Panc1 (cell line): Measurements from ENCODE around the gene KRTAP10-9. TPM values are rescaled to one million over a fixed set of nuclear protein-coding genes. Genes with fewer than 3 reads are reported as not detected.

Experiments used
- ATAC-seq: fragments of 200-7000 bp; cut with Tn5 transposase; 2 replicates; pipeline ENCODE4 v1.9.1; 2020; ENCODE audit warnings: mild to moderate bottlenecking, moderate library complexity
- Bru-seq: library from RNA; stranded (reverse); fragments of 400-500 nt; gene quantifications from one replicate; lab custom pipeline; 2021; lab: Mats Ljungman, UMichigan
- BruChase-seq, 2 experiments: library from RNA; stranded (reverse); fragments of 400-500 nt; gene quantifications; one replicate each; lab custom pipeline; 2021; lab: Mats Ljungman, UMichigan
- BruUV-seq: library from RNA; stranded (reverse); fragments of 400-500 nt; replicated peaks from 2 replicates; lab custom pipeline; 2021; lab: Mats Ljungman, UMichigan
- CTCF ChIA-PET: fragments of 300-600 bp; sonication (Branson Sonifier 250); formaldehyde crosslinking; loops from one replicate; lab custom pipeline; 2022; ENCODE audit warnings: antibody characterized with exemption; lab: Charles Lee
- POLR2A ChIA-PET: fragments of 300-600 bp; sonication (Branson Sonifier 250); formaldehyde crosslinking; loops from one replicate; lab custom pipeline; 2022; ENCODE audit warnings: antibody characterized with exemption; lab: Charles Lee
- DNase-seq: peaks from one replicate; pipeline ENCODE4 v3.0.0-alpha.2; 2010; ENCODE audit warnings: low read depth, low spot score
- H3K27ac ChIP-seq: 2 replicates; pipeline ENCODE4 v1.5.1; 2011; ENCODE audit warnings: mild to moderate bottlenecking, low read length, inconsistent platforms
- H3K27me3 ChIP-seq: fragments of 200-500 bp; sonication (Bioruptor generic); 2 replicates; pipeline ENCODE4 v1.6.0; 2014; ENCODE audit warnings: low read length, inconsistent platforms; ENCODE audit not compliant: control insufficient read depth, insufficient read depth
- H3K36me3 ChIP-seq: fragments of 200-500 bp; sonication (Bioruptor generic); 2 replicates; pipeline ENCODE4 v1.5.1; 2014; ENCODE audit warnings: inconsistent platforms, mild to moderate bottlenecking, low read length, moderate library complexity; ENCODE audit not compliant: control insufficient read depth, insufficient read depth
- H3K4me1 ChIP-seq: 2 replicates; pipeline ENCODE4 v1.5.1; 2011; ENCODE audit warnings: inconsistent platforms, mild to moderate bottlenecking, low read length, moderate library complexity; ENCODE audit not compliant: control insufficient read depth, insufficient read depth
- H3K4me3 ChIP-seq, 2 experiments: 2 replicates each; pipeline ENCODE4 v1.5.1; 2011 to 2012; ENCODE audit warnings: low read depth in 2 of 2, low read length in 2 of 2, mild to moderate bottlenecking in 2 of 2, inconsistent platforms in 1 of 2, moderate library complexity in 1 of 2
- H3K9me3 ChIP-seq: fragments of 200-500 bp; sonication (Bioruptor generic); 2 replicates; pipeline ENCODE4 v1.5.1; 2014; ENCODE audit warnings: low read depth, mild to moderate bottlenecking, inconsistent platforms, low read length, moderate library complexity; ENCODE audit not compliant: control insufficient read depth, insufficient read depth
- CTCF ChIP-seq: fragments of 450-650 bp; IDR thresholded peaks from 2 replicates; pipeline ENCODE4 v1.5.1; 2017; ENCODE audit warnings: mild to moderate bottlenecking
- POLR2AphosphoS5 ChIP-seq: IDR thresholded peaks from 2 replicates; pipeline ENCODE4 v1.6.1; 2012; ENCODE audit warnings: mild to moderate bottlenecking, low read depth, low read length, moderate library complexity
- REST ChIP-seq, 2 experiments: IDR thresholded peaks; 2 replicates each; pipeline ENCODE4 v1.6.1; 2011 to 2012; ENCODE audit warnings: low read depth in 2 of 2, control low read depth in 1 of 2, low read length in 1 of 2, mild to moderate bottlenecking in 1 of 2, moderate library complexity in 1 of 2; ENCODE audit not compliant: insufficient read depth in 1 of 2
- SIN3A ChIP-seq: IDR thresholded peaks from 2 replicates; pipeline ENCODE4 v1.6.1; 2012; ENCODE audit warnings: low read depth, mild to moderate bottlenecking, low read length, moderate library complexity, borderline replicate concordance; ENCODE audit not compliant: insufficient read depth
- TCF7L2 ChIP-seq: IDR thresholded peaks from 2 replicates; pipeline ENCODE4 v1.6.1; 2011; ENCODE audit warnings: mild to moderate bottlenecking, low read depth, low read length, inconsistent platforms
- in situ Hi-C: cut with HindIII; loops from 2 replicates; pipeline ENCODE4 v1.10.0; 2016; ENCODE audit warnings: low sequenced_read_pairs, low pct_unique_long_range_greater_than_20kb
- intact Hi-C: fragments of 100-400 bp; cut with micrococcal nuclease; formaldehyde crosslinking; loops from one replicate; pipeline ENCODE4 v1.10.0; 2022; ENCODE audit not compliant: unreplicated experiment
- long read RNA-seq: library from polyadenylated mRNA; unstranded; transcript quantifications from one replicate; pipeline ENCODE4 v2.0.0, GENCODE V29; 2021; ENCODE audit not compliant: unreplicated experiment
- polyA plus RNA-seq: library from polyadenylated mRNA; unstranded; fragments of >200 nt; gene quantifications from one replicate; pipeline ENCODE4 v1.2.1, GENCODE V29; 2012; ENCODE audit warnings: missing spikeins; ENCODE audit not compliant: insufficient read length
- total RNA-seq: library from RNA; stranded (reverse); gene quantifications from one replicate; pipeline ENCODE4 v1.2.1, GENCODE V29; 2021; ENCODE audit not compliant: unreplicated experiment

Gene KRTAP10-9
- total RNA-seq = not detected
- polyA plus RNA-seq = not detected
- not detected for Bru-seq, nascent RNA
- BruChase-seq, experiment 1, labeled RNA remaining after a 2-hour chase = not detected
- BruChase-seq, experiment 2, labeled RNA remaining after a 6-hour chase = not detected
- long read RNA-seq = 0 reads

- no TSS peak for BruUV-seq
- H3K4me1 ChIP-seq = no peaks in the 10 kb centered on the region
- H3K9me3 ChIP-seq = peaks cover 7% of the 10 kb centered on the region; the same call in 1 of the 2 replicates
- DNase-seq (no peak), ATAC-seq (no peak)
- POLR2A ChIA-PET = no interaction called here
- no peaks in the 10 kb centered on the region for H3K27me3 ChIP-seq
- H3K4me3 ChIP-seq = no peak within 1 kb of the TSS
- intact Hi-C loops (no loop called here), in situ Hi-C loops (no loop called here)
- H3K27ac ChIP-seq = no peak within 1 kb of the TSS
- CTCF ChIA-PET = interaction anchor here (0.6 kb wide), 1 partner anchor 97 kb away, joined by 10 read pairs; no protein-coding TSS in a partner anchor
- no peaks in the 10 kb centered on the region for H3K36me3 ChIP-seq
- TF ChIP-seq TCF7L2 (no peak), REST (IDR thresholded peaks at IDR 0.05; ENCODE audit: insufficient read depth in 1 of 2, low read depth in 2 of 2, low read length in 1 of 2) (no peak), SIN3A (no peak), POLR2AphosphoS5 (no peak), CTCF (no peak)
These were observed at the start of gene KRTAP10-9 for GRCh38 chr21:44626673-44627143. TSS of gene KRTAP10-9 (plus strand) at chr21:44627093. CDS start at chr21:44627172, 79 bp downstream.

- Histone ChIP-seq H3K4me1 (peaks cover 4% of the 10 kb centered on the region), H3K9me3 (0 out of 2 replicates have a peak, but pooled peaks cover 7% of the 10 kb centered on the region), H3K36me3 (no peaks in the 10 kb centered on the region), H3K4me3 (no peak overlapping the region), H3K27ac (no peak overlapping the region), H3K27me3 (no peaks in the 10 kb centered on the region)
- in situ Hi-C loops = no loop called here
- no TSS peak for BruUV-seq
- POLR2A ChIA-PET = no interaction called here
- CTCF ChIA-PET = interaction anchor here (0.6 kb wide), 1 partner anchor 562 kb away, joined by 4 read pairs; no protein-coding TSS in a partner anchor
- intact Hi-C loops = no loop called here
- ATAC-seq = no peak
- no peak for DNase-seq
- no peak for TF ChIP-seq CTCF
- no peak for TF ChIP-seq SIN3A
- TF ChIP-seq REST (IDR thresholded peaks at IDR 0.05; ENCODE audit: insufficient read depth in 1 of 2, low read depth in 2 of 2, low read length in 1 of 2) = no peak
- no peak for TF ChIP-seq POLR2AphosphoS5
- TF ChIP-seq TCF7L2 = no peak
These were observed 48.4 kb upstream of the KRTAP10-9 start for GRCh38 chr21:44578371-44579055.
